Adipose tissue (tissue), 3 donors: ENCODE data around the gene AKAP7. TPM values are rescaled to one million over a fixed set of nuclear protein-coding genes. Genes with fewer than 3 reads are reported as not detected.

Experiments
- H3K27ac ChIP-seq: one replicate; pipeline ENCODE4 v1.5.1; 2013; ENCODE audit warnings: low read depth, low read length
- WGBS, 3 donors: extraction: QIAGEN DNeasy Blood & Tissue Kit; methylation state at CpG; one replicate each; pipeline ENCODE4 v1.1.7; 2013; 5-methylcytosine and 5-hydroxymethylcytosine counted together
- polyA plus RNA-seq, 3 donors: library from polyadenylated mRNA; stranded (reverse); fragments of 200-250 nt; gene quantifications; one replicate each; pipeline ENCODE4 v1.2.3, GENCODE V29; 2013
- donor health status: healthy with polysubstance abuse.
- donor health status: Bipolar disorder and iron deficiency.
- donor health status: healthy.

Gene AKAP7
- polyA plus RNA-seq, 3 donors: 5.7 to 10.1 (median 7.6) TPM

DNA sequence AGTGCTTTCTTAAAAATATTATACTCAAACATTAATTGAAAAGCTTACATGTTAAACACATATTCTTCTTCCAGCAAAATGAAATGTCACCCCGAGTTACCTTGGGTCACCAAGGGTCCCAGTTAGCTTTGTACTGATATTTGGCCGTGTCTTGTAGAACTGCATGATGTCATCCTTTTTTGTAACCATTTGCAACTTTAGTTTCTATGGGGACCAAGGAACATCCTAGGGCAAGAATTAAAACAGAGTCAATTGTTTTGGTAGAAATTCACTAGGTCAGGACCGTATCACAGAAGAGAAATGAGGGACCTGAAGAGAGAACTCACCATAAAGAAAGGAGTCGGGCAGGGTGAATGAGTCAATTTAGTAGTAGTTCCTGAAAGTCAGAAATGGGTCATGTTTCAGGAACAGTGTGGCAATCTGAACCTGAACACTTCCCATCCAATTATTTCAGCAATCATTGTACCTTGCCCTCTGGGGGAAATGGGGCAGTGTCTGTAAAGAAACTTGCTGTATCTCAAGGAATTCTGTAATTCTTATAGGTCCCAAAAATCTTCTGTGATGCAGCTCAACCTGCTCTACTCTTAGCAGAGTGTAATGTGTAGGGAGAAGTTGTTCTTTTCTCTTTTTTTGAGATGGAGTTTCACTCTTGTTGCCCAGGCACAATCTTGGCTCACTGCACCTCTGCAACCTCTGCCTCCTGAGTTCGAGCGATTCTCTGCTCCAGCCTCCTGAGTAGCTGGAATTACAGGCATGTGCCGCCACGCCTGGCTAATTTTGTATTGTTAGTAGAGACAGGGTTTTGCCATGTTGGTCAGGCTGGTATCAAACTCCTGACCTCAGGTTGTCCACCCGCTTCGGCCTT is 5.3 kb upstream of the AKAP7 start:
- 73 to 79% (median 77%) methylated on average over 10 of the region's 10 CpGs for whole genome bisulfite sequencing, 3 donors
- H3K27ac ChIP-seq: no peak overlapping the region

DNA sequence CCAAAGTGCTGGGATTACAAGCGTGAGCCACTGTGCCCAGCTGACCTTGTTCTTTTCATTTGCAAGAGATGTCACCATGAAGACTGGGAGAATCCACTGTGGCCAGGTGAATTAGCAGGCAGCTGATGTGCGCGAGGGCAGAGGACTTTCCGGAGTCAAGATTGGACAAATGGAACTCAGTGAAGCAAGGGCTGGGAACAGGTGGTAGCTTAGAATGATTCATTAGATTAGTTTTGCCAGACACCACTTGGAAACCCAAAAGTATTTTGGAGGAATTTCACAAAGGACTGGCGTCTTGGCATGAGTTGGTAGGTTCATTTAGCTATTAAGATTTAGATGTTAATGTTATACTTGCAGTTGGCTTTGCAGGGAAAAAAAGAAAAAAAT is 4.7 kb upstream of the AKAP7 start:
- no peak overlapping the region for H3K27ac ChIP-seq
- 63 to 98% (median 92%) methylated on average over 5 of the region's 5 CpGs for WGBS, 3 donors

- no peak overlapping the region for H3K27ac ChIP-seq
- WGBS, 3 donors: 84 to 92% (median 86%) methylated on average over 4 of the region's 4 CpGs
These were observed 2.9 kb upstream of the AKAP7 start for GRCh38 chr6:131132360-131132759.

DNA sequence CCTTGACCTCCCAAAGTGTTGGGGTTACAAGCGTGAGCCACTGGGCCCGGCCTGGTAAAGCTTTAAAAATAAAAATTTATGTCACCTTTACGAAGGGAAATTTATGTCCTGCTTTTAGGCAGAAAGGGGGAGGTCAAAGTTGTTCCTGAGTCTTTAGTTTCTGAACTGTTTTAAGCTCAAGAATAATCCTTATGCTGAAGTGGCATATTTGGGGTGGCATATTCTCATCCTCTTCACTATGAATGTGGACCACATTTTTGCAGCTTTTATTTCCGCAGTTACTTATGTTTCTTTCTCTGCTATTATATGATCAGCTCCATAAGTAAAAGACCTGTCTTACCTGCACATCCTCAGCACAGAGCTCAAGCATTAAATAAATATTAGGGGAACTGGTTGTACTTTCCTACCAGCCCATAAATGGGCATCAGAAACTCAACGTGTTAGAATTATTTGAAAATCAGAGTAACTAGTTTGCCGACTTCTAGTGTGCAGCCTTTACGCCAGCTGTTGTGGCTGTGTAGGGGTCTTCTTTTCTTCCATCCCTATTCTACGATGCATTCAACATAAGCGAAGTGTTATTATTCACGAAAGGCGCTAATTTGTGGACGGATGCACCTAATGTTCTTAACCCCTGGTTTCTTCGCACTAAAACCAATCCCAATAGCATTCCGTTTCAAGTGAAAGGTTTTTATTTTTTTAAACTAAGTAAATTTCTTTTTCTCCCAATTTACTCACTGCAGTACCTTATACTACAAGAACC is 867 bp upstream of the AKAP7 start:
- WGBS, 3 donors: 88 to 91% (median 88%) methylated on average over 14 of the region's 14 CpGs
- no peak overlapping the region for H3K27ac ChIP-seq

DNA sequence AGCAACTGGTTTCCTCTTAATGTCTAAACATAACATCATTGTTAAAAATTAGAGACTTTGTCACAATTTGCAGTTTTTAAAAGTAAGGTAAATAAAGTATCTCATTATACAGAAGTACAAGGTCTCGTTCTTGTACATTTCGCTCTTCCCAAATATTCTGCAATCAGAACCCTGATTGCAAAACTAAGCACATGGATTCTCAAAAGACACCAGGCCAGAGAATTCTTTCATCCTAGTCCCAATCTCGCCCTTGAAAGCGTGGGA is 355 bp upstream of the AKAP7 start:
- 2 to 5% (median 4%) methylated on average over 4 of the region's 4 CpGs for WGBS, 3 donors
- peak overlapping the region; percentile 87 for H3K27ac ChIP-seq

GRCh38 chr6:131136021-131136786 is 937 bp downstream of the AKAP7 start:
- WGBS, 3 donors: 4 to 7% (median 5%) methylated on average over 17 of the region's 17 CpGs
- peak overlapping the region; percentile 87 for H3K27ac ChIP-seq

GRCh38 chr6:131139599-131139998 is 4.3 kb downstream of the AKAP7 start:
- WGBS, 3 donors: 65 to 78% (median 67%) methylated on average over 4 of the region's 4 CpGs
- no peak overlapping the region for H3K27ac ChIP-seq

- H3K27ac ChIP-seq: no peak overlapping the region
- WGBS, 3 donors: 97 to 99% (median 98%) methylated on average over 3 of the region's 3 CpGs
These were observed 8.1 kb downstream of the AKAP7 start for GRCh38 chr6:131143319-131143718.

GRCh38 chr6:131146865-131147264 is 11.6 kb downstream of the AKAP7 start:
- H3K27ac ChIP-seq: no peak overlapping the region
- WGBS, 3 donors: 81 to 84% (median 82%) methylated on average over 2 of the region's 2 CpGs

DNA sequence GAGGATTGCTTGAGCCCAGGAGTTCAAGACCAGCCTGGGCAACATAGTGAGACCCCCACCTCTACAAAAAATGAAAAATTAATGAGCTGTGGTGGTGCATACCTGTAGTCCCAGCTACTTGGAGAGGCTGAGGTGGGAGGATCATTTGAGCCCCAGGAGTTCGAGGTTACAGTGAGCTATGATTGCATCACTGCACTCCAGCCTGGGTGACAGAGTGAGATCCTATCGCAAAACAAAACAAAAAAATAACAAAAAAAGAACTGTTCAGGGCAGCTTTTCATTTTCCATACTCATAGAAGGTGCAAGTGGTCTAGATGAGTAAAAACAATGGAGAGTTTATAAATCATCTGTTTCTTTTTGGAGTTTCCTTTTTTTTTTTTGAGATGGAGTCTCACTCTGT is 21.1 kb downstream of the AKAP7 start:
- no peak overlapping the region for H3K27ac ChIP-seq
- WGBS, 3 donors: 93 to 96% (median 96%) methylated on average over 2 of the region's 2 CpGs

DNA sequence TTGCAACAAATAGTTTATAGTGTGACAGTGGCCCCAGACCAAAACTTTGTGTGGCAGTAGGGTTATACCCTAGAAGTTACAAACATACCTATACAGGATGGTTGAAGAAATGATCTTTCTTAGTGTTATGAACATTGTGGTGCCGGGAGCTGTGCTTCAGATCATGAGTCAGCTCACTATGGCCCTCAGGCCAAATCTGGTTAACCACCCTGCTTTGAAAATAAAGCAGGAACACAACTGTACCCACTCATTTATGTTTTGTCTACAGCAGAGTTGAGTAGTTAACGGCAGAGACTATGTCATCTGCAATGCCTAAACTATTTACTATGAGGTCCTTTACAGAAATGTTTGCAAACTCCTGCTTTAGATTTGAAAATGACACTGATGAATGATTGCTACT is 24.3 kb downstream of the AKAP7 start:
- H3K27ac ChIP-seq: no peak overlapping the region
- WGBS, 3 donors: 88 to 93% (median 90%) methylated on average over 2 of the region's 2 CpGs

GRCh38 chr6:131160254-131160758 is 25.0 kb downstream of the AKAP7 start:
- H3K27ac ChIP-seq: no peak overlapping the region
- WGBS, 3 donors: 20 to 49% (median 42%) methylated on average over 1 of the region's 1 CpG

DNA sequence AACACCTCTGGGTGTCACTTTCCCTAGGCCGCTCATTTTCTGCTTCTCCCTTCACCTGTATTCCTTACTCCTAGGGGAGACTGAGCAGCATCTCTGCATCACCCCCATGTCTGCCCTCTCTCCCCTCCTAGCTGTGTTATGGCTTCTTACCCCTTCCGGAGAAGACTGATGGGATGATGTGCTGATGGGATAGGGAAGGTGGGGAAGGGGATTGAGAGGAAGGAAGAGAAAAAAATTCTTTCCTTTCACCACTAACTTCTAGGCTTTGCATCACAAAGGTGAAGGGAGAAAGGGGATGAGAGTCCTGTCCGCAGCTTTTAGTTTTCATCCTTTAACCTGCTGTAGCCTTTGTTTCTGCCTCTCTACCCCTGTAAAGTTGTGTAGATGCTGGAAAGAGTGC is 26.7 kb downstream of the AKAP7 start:
- 90 to 100% (median 94%) methylated on average over 3 of the region's 3 CpGs for WGBS, 3 donors

DNA sequence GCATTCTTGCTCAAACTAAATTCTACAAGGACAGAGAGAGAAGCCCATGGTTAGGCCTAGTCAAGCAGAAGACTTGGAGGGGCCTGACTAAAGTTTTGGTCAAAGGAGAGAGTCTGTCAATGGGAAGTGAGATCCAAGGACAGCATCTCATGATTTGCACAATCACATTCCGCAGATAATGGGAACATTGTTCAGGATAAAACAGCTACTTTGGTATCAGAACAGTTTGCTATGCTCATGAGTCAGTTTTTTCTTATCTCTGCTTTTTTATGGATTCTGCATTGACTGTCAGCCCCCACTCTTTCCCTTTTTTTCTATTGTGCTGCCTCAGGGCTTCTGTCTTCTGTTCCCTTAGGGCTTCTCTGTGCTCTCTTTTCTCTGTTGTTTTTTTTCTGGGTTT is 28.6 kb downstream of the AKAP7 start:
- 74 to 90% (median 90%) methylated on average over 1 of the region's 1 CpG for WGBS, 3 donors
- no peak overlapping the region for H3K27ac ChIP-seq

More for the DNA sequence above, 26.7 kb downstream of the AKAP7 start:
- H3K27ac ChIP-seq: no peak overlapping the region

DNA sequence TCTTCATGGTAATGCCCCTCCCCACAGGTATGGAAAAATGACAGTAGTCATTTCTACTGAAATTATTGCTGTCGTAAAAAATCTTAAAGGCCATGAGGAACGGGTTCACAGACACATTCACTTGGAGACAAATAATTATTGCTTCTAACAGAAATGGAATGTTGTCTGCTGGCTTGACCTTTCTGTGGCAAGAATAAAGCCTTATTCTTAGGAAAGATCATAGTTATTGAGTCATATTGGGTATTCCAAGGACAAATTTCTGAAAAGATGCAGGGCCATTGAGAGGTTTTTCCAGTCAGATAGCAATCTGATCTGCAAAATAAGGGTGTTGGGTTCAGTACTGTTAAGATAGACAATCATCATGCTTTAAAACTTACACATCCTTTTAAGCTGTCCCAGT is 29.2 kb downstream of the AKAP7 start:
- H3K27ac ChIP-seq: no peak overlapping the region
- WGBS, 3 donors: 78 to 89% (median 79%) methylated on average over 2 of the region's 2 CpGs

- no peak overlapping the region for H3K27ac ChIP-seq
- WGBS, 3 donors: 65 to 72% (median 67%) methylated on average over 3 of the region's 3 CpGs
These were observed 32.5 kb downstream of the AKAP7 start for GRCh38 chr6:131167773-131168172.

GRCh38 chr6:131169613-131170012 is 34.3 kb downstream of the AKAP7 start:
- H3K27ac ChIP-seq: no peak overlapping the region

- H3K27ac ChIP-seq: no peak overlapping the region
- WGBS, 3 donors: 93 to 100% (median 100%) methylated on average over 1 of the region's 1 CpG
These were observed 37.0 kb downstream of the AKAP7 start for GRCh38 chr6:131172222-131172621.

DNA sequence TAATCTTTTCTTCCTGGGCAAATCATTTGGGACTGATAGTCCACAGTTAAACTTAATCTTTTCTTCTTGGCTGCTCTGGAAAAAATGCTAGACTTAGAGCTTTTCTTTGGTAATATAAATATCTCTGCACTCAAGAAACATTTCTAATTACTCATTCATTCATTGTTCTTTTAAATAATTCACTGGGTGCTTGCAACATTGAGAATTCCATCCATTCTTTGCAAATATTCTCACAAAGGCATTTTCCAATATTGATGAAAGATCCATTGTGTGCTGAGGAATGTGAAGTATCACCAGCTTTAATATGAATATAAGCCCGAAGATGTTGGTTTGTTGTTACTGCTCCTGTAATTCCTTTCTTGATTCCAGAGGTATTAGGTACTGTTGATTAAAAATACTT is 38.4 kb downstream of the AKAP7 start:
- WGBS, 3 donors: 49 to 82% (median 65%) methylated on average over 1 of the region's 1 CpG
- H3K27ac ChIP-seq: no peak overlapping the region
